HepG2 (cell line): Measurements from ENCODE around the gene JMJD6. TPM values are rescaled to one million over a fixed set of nuclear protein-coding genes. Genes with fewer than 3 reads are reported as not detected.

Source experiments
- ATAC-seq: fragments of 200-7000 bp; cut with Tn5 transposase; 3 replicates; pipeline ENCODE4 v1.9.1; 2020; ENCODE audit warnings: mild to moderate bottlenecking, moderate library complexity
- BruUV-seq: library from RNA; stranded (reverse); fragments of 400-500 nt; replicated peaks from 2 replicates; lab custom pipeline; 2021; lab: Mats Ljungman, UMichigan
- CTCF ChIA-PET: fragments of 300-600 bp; formaldehyde crosslinking; extraction: SDS; loops from one replicate; lab custom pipeline; 2021; ENCODE audit warnings: low total read pairs, inconsistent platforms, low intra/inter-chr PET ratio; lab: Yijun Ruan, JAX
- POLR2A ChIA-PET: fragments of 350-600 bp; sonication (Branson Sonifier 250); formaldehyde crosslinking; loops from one replicate; lab custom pipeline; 2020; ENCODE audit warnings: antibody characterized with exemption, inconsistent platforms; lab: Yijun Ruan, JAX
- DNase-seq: peaks from one replicate; pipeline ENCODE4 v3.0.0-alpha.2; 2015; ENCODE audit warnings: low spot score
- FAIRE-seq: peaks from 3 replicates; lab custom pipeline; 2011; peaks lifted over from hg19 to GRCh38; lab: Jason Lieb, UNC
- H2AFZ ChIP-seq: one replicate; pipeline ENCODE4 v1.6.1; 2011; ENCODE audit warnings: low read length, inconsistent platforms
- H3K27ac ChIP-seq: fragments of 300-600 bp; 3 replicates; pipeline ENCODE4 v1.8.0; 2011; ENCODE audit warnings: mixed run types, mild to moderate bottlenecking, mixed read lengths, low read length, inconsistent platforms; ENCODE audit not compliant: insufficient read depth; ENCODE audit errors: extremely low read length
- H3K27me3 ChIP-seq, 2 experiments: fragments of 200-600 bp in 1 of 2; 2 replicates in 1 of 2; 3 replicates in 1 of 2; pipeline versions ENCODE4 v1.6.0 to v1.8.0; 2011; ENCODE audit warnings: low read length in 2 of 2, mild to moderate bottlenecking in 2 of 2, moderate library complexity in 2 of 2, inconsistent platforms in 1 of 2; ENCODE audit not compliant: insufficient read depth in 2 of 2, control insufficient read depth in 1 of 2
- H3K36me3 ChIP-seq, 2 experiments: fragments of 200-600 bp in 1 of 2; replicated peaks in 1 of 2; 2 replicates in 1 of 2; 3 replicates in 1 of 2; pipeline versions ENCODE4 v1.5.1 to v1.8.0; 2011; ENCODE audit warnings: low read length in 2 of 2, inconsistent platforms in 1 of 2; ENCODE audit not compliant: insufficient read depth in 2 of 2, control insufficient read depth in 1 of 2
- H3K4me1 ChIP-seq: 2 replicates; pipeline ENCODE4 v1.5.1; 2012; ENCODE audit warnings: low read length, inconsistent platforms; ENCODE audit not compliant: insufficient read depth
- H3K4me2 ChIP-seq: 2 replicates; pipeline ENCODE4 v1.6.0; 2011; ENCODE audit warnings: low read depth, low read length, inconsistent platforms
- H3K4me3 ChIP-seq, 3 experiments: fragments of 200-600 bp in 1 of 3; sonication (generic), shearing (Covaris generic) in 1 of 3; replicated peaks in 1 of 3; 2 replicates each; pipeline ENCODE4 v1.5.1; 2011 to 2016; ENCODE audit warnings: low read length in 3 of 3, inconsistent platforms in 2 of 3, low read depth in 2 of 3, mild to moderate bottlenecking in 2 of 3, control low read depth in 1 of 3, mixed read lengths in 1 of 3; ENCODE audit not compliant: insufficient read depth in 1 of 3
- H3K79me2 ChIP-seq: one replicate; pipeline ENCODE4 v1.6.1; 2011; ENCODE audit warnings: low read length, inconsistent platforms; ENCODE audit not compliant: insufficient read depth
- H3K9ac ChIP-seq: 2 replicates; pipeline ENCODE4 v1.6.0; 2011; ENCODE audit warnings: mild to moderate bottlenecking, low read depth, low read length, inconsistent platforms; ENCODE audit not compliant: insufficient read depth
- H3K9me3 ChIP-seq: 2 replicates; pipeline ENCODE4 v1.5.1; 2012; ENCODE audit warnings: mild to moderate bottlenecking, low read length
- H4K20me1 ChIP-seq: 2 replicates; pipeline ENCODE4 v1.6.0; 2011; ENCODE audit warnings: inconsistent platforms, mild to moderate bottlenecking, low read length, moderate library complexity; ENCODE audit not compliant: insufficient read depth
- ELK4 ChIP-seq: sonication (generic); formaldehyde crosslinking; IDR thresholded peaks from 2 replicates; pipeline ENCODE4 v1.9.0; 2021; ENCODE audit warnings: missing genetic modification reagents, borderline replicate concordance
- HNF4A ChIP-seq: sonication (generic); formaldehyde crosslinking; IDR thresholded peaks from 2 replicates; pipeline ENCODE4 v1.4.0; 2020; ENCODE audit warnings: missing genetic modification reagents
- JDP2 ChIP-seq: sonication (generic); formaldehyde crosslinking; IDR thresholded peaks from 2 replicates; pipeline ENCODE4 v1.8.1; 2022; ENCODE audit warnings: missing genetic modification reagents, borderline replicate concordance
- KMT2B ChIP-seq: IDR thresholded peaks from 2 replicates; pipeline ENCODE4 v1.6.1; 2016; ENCODE audit warnings: missing genetic modification reagents, missing compliant biosample characterization
- MAFG ChIP-seq: sonication (generic); formaldehyde crosslinking; IDR thresholded peaks from 2 replicates; pipeline ENCODE4 v1.5.1; 2020; ENCODE audit warnings: mild to moderate bottlenecking, missing genetic modification reagents
- MTA3 ChIP-seq: sonication (generic); formaldehyde crosslinking; IDR thresholded peaks from 2 replicates; pipeline ENCODE4 v1.4.0; 2020; ENCODE audit warnings: missing genetic modification reagents
- MXD4 ChIP-seq: IDR thresholded peaks from 2 replicates; pipeline ENCODE4 v1.6.1; 2016; ENCODE audit warnings: mild to moderate bottlenecking, missing biosample characterization, missing genetic modification reagents
- ONECUT2 ChIP-seq: sonication (generic); formaldehyde crosslinking; IDR thresholded peaks from 2 replicates; pipeline ENCODE4 v1.4.0; 2020; ENCODE audit warnings: missing genetic modification reagents
- PHF21A ChIP-seq: sonication (generic); formaldehyde crosslinking; IDR thresholded peaks from 2 replicates; pipeline ENCODE4 v1.5.0; 2020; ENCODE audit warnings: mild to moderate bottlenecking, missing genetic modification reagents
- RXRB ChIP-seq: IDR thresholded peaks from 2 replicates; pipeline ENCODE4 v1.6.1; 2016; ENCODE audit warnings: borderline replicate concordance, missing genetic modification reagents, missing compliant biosample characterization
- SIN3A ChIP-seq: IDR thresholded peaks from 2 replicates; pipeline ENCODE4 v1.6.1; 2011; ENCODE audit warnings: low read depth, mild to moderate bottlenecking, control low read depth, low read length, borderline replicate concordance
- SP1 ChIP-seq, 2 experiments: fragments of 450-650 bp in 1 of 2; sonication (generic) in 1 of 2; formaldehyde crosslinking in 1 of 2; IDR thresholded peaks; 2 replicates each; pipeline versions ENCODE4 v1.4.0 to v1.6.1; 2016 to 2020; ENCODE audit warnings: missing genetic modification reagents in 1 of 2
- USF2 ChIP-seq, 2 experiments: sonication (generic) in 1 of 2; formaldehyde crosslinking in 1 of 2; IDR thresholded peaks; 2 replicates each; pipeline versions ENCODE4 v1.5.1 to v1.6.1; 2011 to 2020; ENCODE audit warnings: borderline replicate concordance in 1 of 2, low read depth in 1 of 2, low read length in 1 of 2, mild to moderate bottlenecking in 1 of 2, missing genetic modification reagents in 1 of 2, moderate library complexity in 1 of 2
- ZBTB39 ChIP-seq: sonication (generic); formaldehyde crosslinking; IDR thresholded peaks from 2 replicates; pipeline ENCODE4 v1.5.0; 2020; ENCODE audit warnings: missing genetic modification reagents
- ZKSCAN5 ChIP-seq: sonication (generic); formaldehyde crosslinking; IDR thresholded peaks from 2 replicates; pipeline ENCODE4 v1.5.1; 2020; ENCODE audit warnings: mild to moderate bottlenecking, missing genetic modification reagents
- ZNF644 ChIP-seq: IDR thresholded peaks from 2 replicates; pipeline ENCODE4 v1.6.1; 2016; ENCODE audit warnings: low read depth
- ZNF780A ChIP-seq: sonication (generic); formaldehyde crosslinking; IDR thresholded peaks from 2 replicates; pipeline ENCODE4 v1.8.0; 2022; ENCODE audit warnings: mild to moderate bottlenecking, missing genetic modification reagents, moderate library complexity
- ZSCAN20 ChIP-seq: sonication (generic); formaldehyde crosslinking; IDR thresholded peaks from 2 replicates; pipeline ENCODE4 v1.4.0; 2020; ENCODE audit warnings: missing genetic modification reagents, mild to moderate bottlenecking, borderline replicate concordance
- WGBS: methylation state at CpG from one replicate; pipeline ENCODE4 v1.1.6; 2017; ENCODE audit warnings: low lambda C conversion rate; 5-methylcytosine and 5-hydroxymethylcytosine counted together
- in situ Hi-C: cut with HindIII; loops from 2 replicates; pipeline ENCODE4 v1.10.0; 2017; ENCODE audit warnings: low pct_unique_long_range_greater_than_20kb; ENCODE audit not compliant: extremely low pct_ligation_motif_present
- intact Hi-C: fragments of 100-400 bp; cut with micrococcal nuclease; formaldehyde crosslinking; loops from one replicate; pipeline ENCODE4 v1.10.0; 2022; ENCODE audit not compliant: unreplicated experiment
- polyA plus RNA-seq, 8 experiments: library from polyadenylated mRNA; depleted of rRNA in 3 of 8; stranded (reverse) in 7 of 8; unstranded in 1 of 8; fragments of >200 nt; fragmentation: Illumina TruSeq in 4 of 8; extraction: Trizol in 4 of 8; gene quantifications; 2 replicates each; pipeline versions ENCODE4 v1.2.1 to v1.2.3, GENCODE V29; 2011 to 2016; ENCODE audit warnings: low read depth in 4 of 8, missing spikeins in 1 of 8, mixed read lengths in 1 of 8; ENCODE audit not compliant: insufficient read depth in 1 of 8
- total RNA-seq, 5 experiments: library from RNA; depleted of rRNA; stranded (reverse); fragments of >200 nt; fragmentation: Illumina TruSeq; extraction: Trizol; gene quantifications; 2 replicates each; pipeline ENCODE4 v1.2.3, GENCODE V29; 2016; ENCODE audit warnings: low read depth in 1 of 5

JMJD6 gene
- total and polyA plus RNA-seq, 2 of the 13 experiments (the other 11 are each of a cell fraction or from before 2014, with no cell fraction given), result 33.6 to 41.0 TPM

GRCh38 chr17:76696763-76697701 lies 29.4 kb downstream of the JMJD6 start:
- Histone ChIP-seq H3K4me2 (peak overlapping the region; percentile 24; the same call in 1 of the 2 replicates), H3K36me3 (no peaks in the 10 kb centered on the region), H3K4me3 (no peak overlapping the region), H4K20me1 (peaks cover 3% of the 10 kb centered on the region; the same call in 1 of the 2 replicates), H3K9ac (no peak overlapping the region), H3K27ac (peak overlapping the region; percentile 46), H3K27me3 (no peaks in the 10 kb centered on the region), H2AFZ (no peak overlapping the region), H3K9me3 (no peaks in the 10 kb centered on the region), H3K79me2 (peaks cover 12% of the 10 kb centered on the region), H3K4me1 (peaks cover 91% of the 10 kb centered on the region)
- ChIA-PET POLR2A (interaction anchor here (0.7 to 1.2 kb wide), 7 partner anchors 11 to 36 kb away, joined by 3 to 5 read pairs (median 3); partner anchors contain the start of gene MXRA7), CTCF (no interaction called here)
- DNase-seq, result peak; percentile 66
- intact Hi-C loops (no loop called here), in situ Hi-C loops (no loop called here)
- WGBS, result 63% methylated on average over 24 of the region's 25 CpGs
- BruUV-seq, result no TSS peak
- ATAC-seq, result peak; percentile 57
- FAIRE-seq, result no peak
- TF ChIP-seq ZBTB39, result no peak
- TF ChIP-seq RXRB (CRISPR knock-in tag), result peak; percentile 81
- TF ChIP-seq ONECUT2 (CRISPR knock-in tag), result no peak
- TF ChIP-seq KMT2B (CRISPR knock-in tag), result peak; percentile 32; the same call in 1 of the 2 replicates
- no peak for TF ChIP-seq JDP2
- no peak for TF ChIP-seq ELK4
- no peak for TF ChIP-seq ZSCAN20 (CRISPR knock-in tag)
- no peak for TF ChIP-seq SP1 (IDR thresholded peaks at IDR 0.05)
- no peak for TF ChIP-seq SP1 (CRISPR knock-in tag; IDR thresholded peaks at IDR 0.05)
- TF ChIP-seq ZNF780A, result no peak
- TF ChIP-seq SIN3A, result no peak
- TF ChIP-seq USF2 (IDR thresholded peaks at IDR 0.05; ENCODE audit: low read depth, low read length), result no peak
- TF ChIP-seq USF2 (CRISPR knock-in tag; IDR thresholded peaks at IDR 0.05; ENCODE audit: borderline replicate concordance), result no peak
- peak; percentile 14; the same call in 1 of the 2 replicates for TF ChIP-seq PHF21A (CRISPR knock-in tag)
- TF ChIP-seq ZNF644 (CRISPR knock-in tag), result peak; percentile 70; the same call in 1 of the 2 replicates
- no peak for TF ChIP-seq MAFG (CRISPR knock-in tag)
- TF ChIP-seq ZKSCAN5 (CRISPR knock-in tag), result 0 out of 2 replicates have a peak, but pooled peaks have one; percentile 42
- no peak for TF ChIP-seq MTA3
- peak; percentile 12; the same call in 1 of the 2 replicates for TF ChIP-seq HNF4A (CRISPR knock-in tag)
- 0 out of 2 replicates have a peak, but pooled peaks have one; percentile 25 for TF ChIP-seq MXD4
